WERI-Rb-1 (cell line): ENCODE measurements around the gene DBET.
"Not testable (repeated sequence)": the region's sequence is repeated elsewhere in the genome, so short reads cannot be mapped to it uniquely, and the experiment has no call there.

Experiments used
- DNase-seq: peaks from one replicate; pipeline ENCODE4 v3.0.0-alpha.2; 2020
- H3K27ac ChIP-seq: fragments of 250-450 bp; sonication (Bioruptor Pico); 2 replicates; pipeline ENCODE4 v1.5.1; 2020; ENCODE audit warnings: mild to moderate bottlenecking, moderate library complexity
- H3K27me3 ChIP-seq: fragments of 250-450 bp; sonication (Bioruptor Pico); 2 replicates; pipeline ENCODE4 v1.5.1; 2021; ENCODE audit warnings: mild to moderate bottlenecking, low read depth, moderate library complexity; ENCODE audit not compliant: insufficient read depth, severe bottlenecking
- H3K36me3 ChIP-seq: fragments of 250-450 bp; sonication (Bioruptor Pico); 2 replicates; pipeline ENCODE4 v1.5.1; 2020; ENCODE audit warnings: mild to moderate bottlenecking, moderate library complexity
- H3K4me3 ChIP-seq: 2 replicates; pipeline ENCODE4 v1.5.1; 2011; ENCODE audit warnings: low read depth, mild to moderate bottlenecking, control low read depth, low read length
- H3K9me3 ChIP-seq: fragments of 250-450 bp; sonication (Bioruptor Pico); 2 replicates; pipeline ENCODE4 v1.5.1; 2021; ENCODE audit warnings: mild to moderate bottlenecking, moderate library complexity; ENCODE audit not compliant: severe bottlenecking

Gene DBET

GRCh38 chr4:190040873-190041272 lies 23.4 kb upstream of the DBET start:
- not testable (repeated sequence) for H3K27me3 ChIP-seq, H3K9me3 ChIP-seq, H3K27ac ChIP-seq, H3K4me3 ChIP-seq, DNase-seq, H3K36me3 ChIP-seq

- not testable (repeated sequence) for DNase-seq, H3K4me3 ChIP-seq, H3K36me3 ChIP-seq, H3K9me3 ChIP-seq, H3K27ac ChIP-seq, H3K27me3 ChIP-seq
Observed at GRCh38 chr4:190047627-190048026, 16.7 kb upstream of the DBET start.

- H3K27ac ChIP-seq, H3K9me3 ChIP-seq, H3K4me3 ChIP-seq, H3K27me3 ChIP-seq, H3K36me3 ChIP-seq: not testable (repeated sequence)
- peak; percentile 20 for DNase-seq
Observed at GRCh38 chr4:190049378-190050239, 14.7 kb upstream of the DBET start.

GRCh38 chr4:190058997-190059396 lies 5.3 kb upstream of the DBET start:
- H3K36me3 ChIP-seq, H3K4me3 ChIP-seq, DNase-seq, H3K27me3 ChIP-seq, H3K9me3 ChIP-seq, H3K27ac ChIP-seq: not testable (repeated sequence)

GRCh38 chr4:190064805-190065204 lies 503 bp downstream of the DBET start:
- H3K36me3 ChIP-seq, H3K27me3 ChIP-seq, DNase-seq, H3K4me3 ChIP-seq, H3K9me3 ChIP-seq, H3K27ac ChIP-seq: not testable (repeated sequence)

- H3K4me3 ChIP-seq, H3K27me3 ChIP-seq, H3K27ac ChIP-seq, DNase-seq, H3K36me3 ChIP-seq, H3K9me3 ChIP-seq: not testable (repeated sequence)
Observed at GRCh38 chr4:190068351-190068750, 4.0 kb downstream of the DBET start.

GRCh38 chr4:190093052-190093451 lies 28.8 kb downstream of the DBET start:
- not testable (repeated sequence) for H3K36me3 ChIP-seq, H3K4me3 ChIP-seq, H3K27ac ChIP-seq, DNase-seq, H3K9me3 ChIP-seq, H3K27me3 ChIP-seq

- not testable (repeated sequence) for H3K9me3 ChIP-seq, H3K27me3 ChIP-seq, H3K36me3 ChIP-seq, DNase-seq, H3K27ac ChIP-seq, H3K4me3 ChIP-seq
Observed at GRCh38 chr4:190094031-190094430, 29.7 kb downstream of the DBET start.

- H3K9me3 ChIP-seq, DNase-seq, H3K36me3 ChIP-seq, H3K4me3 ChIP-seq, H3K27me3 ChIP-seq, H3K27ac ChIP-seq: not testable (repeated sequence)
Observed at GRCh38 chr4:190095335-190095734, 31.0 kb downstream of the DBET start.

- not testable (repeated sequence) for H3K27me3 ChIP-seq, H3K4me3 ChIP-seq, H3K9me3 ChIP-seq, H3K36me3 ChIP-seq, H3K27ac ChIP-seq, DNase-seq
Observed at GRCh38 chr4:190099605-190100004, 35.3 kb downstream of the DBET start.

- DNase-seq, H3K9me3 ChIP-seq, H3K4me3 ChIP-seq, H3K36me3 ChIP-seq, H3K27ac ChIP-seq, H3K27me3 ChIP-seq: not testable (repeated sequence)
Observed at GRCh38 chr4:190101525-190101924, 37.2 kb downstream of the DBET start.

GRCh38 chr4:190106191-190106590 lies 41.9 kb downstream of the DBET start:
- peaks cover 39% of the 10 kb centered on the region for H3K27me3 ChIP-seq
- not testable (repeated sequence) for H3K4me3 ChIP-seq, DNase-seq, H3K36me3 ChIP-seq, H3K9me3 ChIP-seq, H3K27ac ChIP-seq

- not testable (repeated sequence) for H3K9me3 ChIP-seq, H3K4me3 ChIP-seq, DNase-seq, H3K27ac ChIP-seq, H3K36me3 ChIP-seq
- peaks cover 46% of the 10 kb centered on the region for H3K27me3 ChIP-seq
Observed at GRCh38 chr4:190106611-190107480, 42.5 kb downstream of the DBET start.

- not testable (repeated sequence) for H3K36me3 ChIP-seq, H3K9me3 ChIP-seq, H3K27ac ChIP-seq, DNase-seq, H3K4me3 ChIP-seq
- peaks cover 52% of the 10 kb centered on the region for H3K27me3 ChIP-seq
Observed at GRCh38 chr4:190107766-190108485, 43.6 kb downstream of the DBET start.
